HepG2 (cell line): Measurements from ENCODE around the gene LGALS4. TPM values are rescaled to one million over a fixed set of nuclear protein-coding genes. Genes with fewer than 3 reads are reported as not detected.

Source experiments
- IRX3 ChIP-seq: sonication (generic); formaldehyde crosslinking; IDR thresholded peaks from 2 replicates; pipeline ENCODE4 v1.8.1; 2023; ENCODE audit warnings: mild to moderate bottlenecking, low read depth, missing genetic modification reagents, borderline replicate concordance
- MED1 ChIP-seq: sonication (generic); formaldehyde crosslinking; IDR thresholded peaks from 2 replicates; pipeline ENCODE4 v1.4.0; 2020; ENCODE audit warnings: missing genetic modification reagents
- MYC ChIP-seq: sonication (generic); formaldehyde crosslinking; IDR thresholded peaks from 2 replicates; pipeline ENCODE4 v1.9.0; 2021; ENCODE audit warnings: missing genetic modification reagents, borderline replicate concordance
- POLR2A ChIP-seq, 2 experiments: IDR thresholded peaks; 2 replicates each; pipeline ENCODE4 v1.6.1; 2011; ENCODE audit warnings: low read depth in 2 of 2, low read length in 2 of 2, mild to moderate bottlenecking in 1 of 2, moderate library complexity in 1 of 2; ENCODE audit not compliant: insufficient read depth in 1 of 2
- SRY ChIP-seq: sonication (generic); formaldehyde crosslinking; IDR thresholded peaks from 2 replicates; pipeline ENCODE4 v1.8.0; 2022; ENCODE audit warnings: mild to moderate bottlenecking, missing genetic modification reagents
- TAF1 ChIP-seq: sonication (generic); formaldehyde crosslinking; IDR thresholded peaks from 2 replicates; pipeline ENCODE4 v1.4.0; 2020; ENCODE audit warnings: missing genetic modification reagents
- TARDBP ChIP-seq: sonication (generic); formaldehyde crosslinking; IDR thresholded peaks from 2 replicates; pipeline ENCODE4 v1.8.0; 2022; ENCODE audit warnings: mild to moderate bottlenecking, missing genetic modification reagents
- ZNF143 ChIP-seq: sonication (generic); formaldehyde crosslinking; IDR thresholded peaks from 2 replicates; pipeline ENCODE4 v1.4.0; 2020; ENCODE audit warnings: missing genetic modification reagents
- ZNF331 ChIP-seq: sonication (generic); formaldehyde crosslinking; IDR thresholded peaks from 2 replicates; pipeline ENCODE4 v1.4.0; 2020; ENCODE audit warnings: missing genetic modification reagents
- polyA plus RNA-seq, 8 experiments: library from polyadenylated mRNA; depleted of rRNA in 3 of 8; stranded (reverse) in 7 of 8; unstranded in 1 of 8; fragments of >200 nt; fragmentation: Illumina TruSeq in 4 of 8; extraction: Trizol in 4 of 8; gene quantifications; 2 replicates each; pipeline versions ENCODE4 v1.2.1 to v1.2.3, GENCODE V29; 2011 to 2016; ENCODE audit warnings: low read depth in 4 of 8, missing spikeins in 1 of 8, mixed read lengths in 1 of 8; ENCODE audit not compliant: insufficient read depth in 1 of 8
- total RNA-seq, 5 experiments: library from RNA; depleted of rRNA; stranded (reverse); fragments of >200 nt; fragmentation: Illumina TruSeq; extraction: Trizol; gene quantifications; 2 replicates each; pipeline ENCODE4 v1.2.3, GENCODE V29; 2016; ENCODE audit warnings: low read depth in 1 of 5
- TF ChIP-seq, protein P1 (sequence below): sonication (generic); formaldehyde crosslinking; IDR thresholded peaks from 2 replicates; pipeline ENCODE4 v1.8.0; 2022; ENCODE audit warnings: mild to moderate bottlenecking, missing genetic modification reagents, moderate library complexity
- TF ChIP-seq, protein P2 (sequence below): sonication (generic); formaldehyde crosslinking; IDR thresholded peaks from 2 replicates; pipeline ENCODE4 v1.9.0; 2021; ENCODE audit warnings: missing genetic modification reagents, borderline replicate concordance
- TF ChIP-seq, protein P3 (sequence below): conservative IDR thresholded peaks from 2 replicates; pipeline ENCODE4 v1.6.1; 2018; ENCODE audit warnings: missing genetic modification reagents

LGALS4 gene
- total and polyA plus RNA-seq, 2 of the 13 experiments (the other 11 are each of a cell fraction or from before 2014, with no cell fraction given): 0.24 to 0.71 TPM

DNA sequence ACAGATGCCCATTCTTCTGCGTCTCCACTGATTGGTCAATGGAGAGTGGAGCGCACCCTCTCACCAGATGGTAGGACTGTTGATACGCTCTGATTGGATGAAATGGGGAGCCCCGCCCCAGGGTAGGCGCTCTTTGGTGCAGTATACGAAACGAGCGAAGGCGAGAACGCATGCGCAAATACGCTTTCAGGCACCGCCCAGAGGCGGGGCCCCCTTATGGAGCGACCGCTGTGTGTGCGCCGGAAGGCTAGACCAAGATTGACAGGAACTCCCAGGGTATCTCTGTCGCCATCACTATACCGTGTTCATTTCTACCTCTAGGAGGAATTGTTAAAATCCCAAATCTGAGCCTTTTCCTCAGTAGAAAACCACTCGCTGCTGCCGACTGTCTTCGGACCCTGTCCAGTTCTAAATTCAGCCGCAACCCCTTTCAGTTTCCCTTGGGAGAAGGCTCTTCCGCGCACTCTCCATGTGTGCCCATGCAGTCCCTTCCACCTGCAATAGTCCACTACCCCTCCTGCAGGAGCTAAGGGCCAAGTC is 37.8 kb upstream of the LGALS4 start (continued):
- TF ChIP-seq MYC (CRISPR knock-in tag) (peak; percentile 70; the same call in 1 of the 2 replicates), TAF1 (peak; percentile 50), POLR2A (IDR thresholded peaks at IDR 0.05; ENCODE audit: insufficient read depth in 1 of 2, low read depth in 2 of 2, low read length in 2 of 2) (peak; percentile 77 to 78; a peak in 3 of 4 replicates), ZNF143 (CRISPR knock-in tag) (0 out of 2 replicates have a peak, but pooled peaks have one; percentile 5), TARDBP (CRISPR knock-in tag) (peak; percentile 37), ZNF331 (CRISPR knock-in tag) (peak; percentile 32; the same call in 1 of the 2 replicates), SRY (0 out of 2 replicates have a peak, but pooled peaks have one; percentile 58), MED1 (CRISPR knock-in tag) (peak; percentile 13; the same call in 1 of the 2 replicates), IRX3 (no peak)
- TF ChIP-seq, protein P1, sequence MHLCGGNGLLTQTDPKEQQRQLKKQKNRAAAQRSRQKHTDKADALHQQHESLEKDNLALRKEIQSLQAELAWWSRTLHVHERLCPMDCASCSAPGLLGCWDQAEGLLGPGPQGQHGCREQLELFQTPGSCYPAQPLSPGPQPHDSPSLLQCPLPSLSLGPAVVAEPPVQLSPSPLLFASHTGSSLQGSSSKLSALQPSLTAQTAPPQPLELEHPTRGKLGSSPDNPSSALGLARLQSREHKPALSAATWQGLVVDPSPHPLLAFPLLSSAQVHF (CRISPR knock-in tag): no peak
- TF ChIP-seq, protein P2, sequence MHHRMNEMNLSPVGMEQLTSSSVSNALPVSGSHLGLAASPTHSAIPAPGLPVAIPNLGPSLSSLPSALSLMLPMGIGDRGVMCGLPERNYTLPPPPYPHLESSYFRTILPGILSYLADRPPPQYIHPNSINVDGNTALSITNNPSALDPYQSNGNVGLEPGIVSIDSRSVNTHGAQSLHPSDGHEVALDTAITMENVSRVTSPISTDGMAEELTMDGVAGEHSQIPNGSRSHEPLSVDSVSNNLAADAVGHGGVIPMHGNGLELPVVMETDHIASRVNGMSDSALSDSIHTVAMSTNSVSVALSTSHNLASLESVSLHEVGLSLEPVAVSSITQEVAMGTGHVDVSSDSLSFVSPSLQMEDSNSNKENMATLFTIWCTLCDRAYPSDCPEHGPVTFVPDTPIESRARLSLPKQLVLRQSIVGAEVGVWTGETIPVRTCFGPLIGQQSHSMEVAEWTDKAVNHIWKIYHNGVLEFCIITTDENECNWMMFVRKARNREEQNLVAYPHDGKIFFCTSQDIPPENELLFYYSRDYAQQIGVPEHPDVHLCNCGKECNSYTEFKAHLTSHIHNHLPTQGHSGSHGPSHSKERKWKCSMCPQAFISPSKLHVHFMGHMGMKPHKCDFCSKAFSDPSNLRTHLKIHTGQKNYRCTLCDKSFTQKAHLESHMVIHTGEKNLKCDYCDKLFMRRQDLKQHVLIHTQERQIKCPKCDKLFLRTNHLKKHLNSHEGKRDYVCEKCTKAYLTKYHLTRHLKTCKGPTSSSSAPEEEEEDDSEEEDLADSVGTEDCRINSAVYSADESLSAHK: no peak
- TF ChIP-seq, protein P3, sequence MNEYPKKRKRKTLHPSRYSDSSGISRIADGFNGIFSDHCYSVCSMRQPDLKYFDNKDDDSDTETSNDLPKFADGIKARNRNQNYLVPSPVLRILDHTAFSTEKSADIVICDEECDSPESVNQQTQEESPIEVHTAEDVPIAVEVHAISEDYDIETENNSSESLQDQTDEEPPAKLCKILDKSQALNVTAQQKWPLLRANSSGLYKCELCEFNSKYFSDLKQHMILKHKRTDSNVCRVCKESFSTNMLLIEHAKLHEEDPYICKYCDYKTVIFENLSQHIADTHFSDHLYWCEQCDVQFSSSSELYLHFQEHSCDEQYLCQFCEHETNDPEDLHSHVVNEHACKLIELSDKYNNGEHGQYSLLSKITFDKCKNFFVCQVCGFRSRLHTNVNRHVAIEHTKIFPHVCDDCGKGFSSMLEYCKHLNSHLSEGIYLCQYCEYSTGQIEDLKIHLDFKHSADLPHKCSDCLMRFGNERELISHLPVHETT: 0 out of 2 replicates have a peak, but pooled peaks have one; percentile 45
